ENCODE results near the gene TSPEAR.
A peak's percentile ranks its signal among the peaks of the same experiment; 100 is the strongest.

TSPEAR gene

DNA sequence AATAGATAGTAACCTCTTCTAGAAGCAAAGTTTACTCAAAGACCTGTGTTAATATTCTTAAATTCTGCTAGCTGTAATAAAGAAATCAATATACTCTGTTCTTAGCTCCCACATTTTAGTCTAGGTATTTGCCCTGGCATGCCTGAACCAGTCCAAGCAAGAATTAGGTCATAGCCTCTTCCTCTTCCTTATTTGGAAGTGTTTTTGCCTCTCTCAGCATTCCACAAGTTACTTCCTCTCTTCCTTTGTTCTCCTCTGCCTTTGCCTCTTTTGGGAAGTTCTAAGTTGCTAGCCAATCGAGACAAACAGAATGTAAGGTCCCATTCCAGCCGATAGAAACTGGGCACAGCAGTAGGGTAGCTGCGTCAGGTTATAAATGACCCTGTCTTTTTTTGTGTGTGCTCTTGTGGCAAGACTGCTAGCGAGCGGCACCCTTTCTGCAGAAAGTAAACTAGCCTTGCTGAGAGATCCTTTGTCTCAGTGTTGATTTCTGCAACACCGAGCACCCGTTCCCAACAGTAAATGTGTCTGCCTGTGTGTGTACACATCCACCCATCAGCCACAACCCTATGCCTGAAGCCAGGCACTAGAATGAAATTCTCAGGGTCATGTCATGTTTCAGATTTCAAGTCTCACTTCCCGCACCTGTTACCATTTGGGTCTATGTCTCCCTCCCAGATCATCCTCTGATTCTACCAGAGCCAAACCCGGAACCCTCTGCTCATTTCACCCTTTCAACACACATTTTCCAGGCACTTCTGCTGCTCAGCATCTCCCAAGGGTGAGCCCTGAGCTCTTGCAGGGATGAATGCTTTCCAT, 218.6 kb downstream of the TSPEAR start:
- TF ChIP-seq, protein P1, sequence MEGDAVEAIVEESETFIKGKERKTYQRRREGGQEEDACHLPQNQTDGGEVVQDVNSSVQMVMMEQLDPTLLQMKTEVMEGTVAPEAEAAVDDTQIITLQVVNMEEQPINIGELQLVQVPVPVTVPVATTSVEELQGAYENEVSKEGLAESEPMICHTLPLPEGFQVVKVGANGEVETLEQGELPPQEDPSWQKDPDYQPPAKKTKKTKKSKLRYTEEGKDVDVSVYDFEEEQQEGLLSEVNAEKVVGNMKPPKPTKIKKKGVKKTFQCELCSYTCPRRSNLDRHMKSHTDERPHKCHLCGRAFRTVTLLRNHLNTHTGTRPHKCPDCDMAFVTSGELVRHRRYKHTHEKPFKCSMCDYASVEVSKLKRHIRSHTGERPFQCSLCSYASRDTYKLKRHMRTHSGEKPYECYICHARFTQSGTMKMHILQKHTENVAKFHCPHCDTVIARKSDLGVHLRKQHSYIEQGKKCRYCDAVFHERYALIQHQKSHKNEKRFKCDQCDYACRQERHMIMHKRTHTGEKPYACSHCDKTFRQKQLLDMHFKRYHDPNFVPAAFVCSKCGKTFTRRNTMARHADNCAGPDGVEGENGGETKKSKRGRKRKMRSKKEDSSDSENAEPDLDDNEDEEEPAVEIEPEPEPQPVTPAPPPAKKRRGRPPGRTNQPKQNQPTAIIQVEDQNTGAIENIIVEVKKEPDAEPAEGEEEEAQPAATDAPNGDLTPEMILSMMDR (IDR thresholded peaks at IDR 0.05; ENCODE audit: control insufficient read depth, extremely low read depth, insufficient read depth), result no peak
- no peak for DNase-seq (ENCODE audit: low read depth)
- H3K4me3 ChIP-seq (ENCODE audit: low read depth, low read length), result no peak overlapping the region

DNA sequence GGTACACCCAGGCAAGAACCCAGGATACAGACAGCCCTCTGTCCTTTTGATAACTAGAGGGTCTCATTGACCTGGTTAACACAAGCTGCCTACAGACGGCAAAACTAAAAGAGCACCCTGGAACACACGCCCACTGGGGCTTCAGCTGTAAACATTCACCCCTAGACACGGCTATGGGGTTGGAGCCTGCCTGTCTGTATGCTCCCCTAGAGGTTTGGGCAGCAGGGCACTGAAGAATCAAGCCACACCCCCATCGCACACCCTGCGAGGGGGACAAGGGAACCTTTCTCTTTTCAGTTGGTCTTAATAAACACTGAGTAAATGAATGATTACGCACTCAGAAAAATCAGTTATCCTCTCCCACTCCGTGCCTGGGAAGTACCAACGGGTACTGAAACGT, 220.6 kb downstream of the TSPEAR start:
- H3K4me3 ChIP-seq (ENCODE audit: low read depth, low read length), result no peak overlapping the region
- TF ChIP-seq, protein P1 (IDR thresholded peaks at IDR 0.05; ENCODE audit: control insufficient read depth, extremely low read depth, insufficient read depth), result no peak
- no peak for DNase-seq (ENCODE audit: low read depth)

DNA sequence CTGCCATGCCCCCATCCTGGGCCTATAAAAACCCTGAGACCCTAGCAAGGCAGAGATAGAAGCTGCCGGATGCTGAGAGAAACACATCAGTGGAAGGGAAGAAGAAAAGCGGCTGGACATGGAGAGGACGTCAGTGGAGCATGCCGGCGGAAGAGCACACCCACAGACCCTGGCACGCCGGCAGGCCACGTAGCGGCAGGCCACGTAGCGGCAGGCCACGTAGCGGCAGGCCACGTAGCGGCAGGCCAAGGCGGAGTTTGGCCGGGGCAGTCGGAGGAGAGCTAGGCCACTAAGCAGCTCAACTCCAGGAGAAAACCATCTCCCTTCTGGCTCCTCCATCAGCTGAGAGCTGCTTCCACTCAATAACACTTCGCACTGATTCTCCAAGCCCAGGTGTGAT, 221.0 kb downstream of the TSPEAR start:
- no peak for DNase-seq (ENCODE audit: low read depth)
- TF ChIP-seq, protein P1 (IDR thresholded peaks at IDR 0.05; ENCODE audit: control insufficient read depth, extremely low read depth, insufficient read depth), result no peak

DNA sequence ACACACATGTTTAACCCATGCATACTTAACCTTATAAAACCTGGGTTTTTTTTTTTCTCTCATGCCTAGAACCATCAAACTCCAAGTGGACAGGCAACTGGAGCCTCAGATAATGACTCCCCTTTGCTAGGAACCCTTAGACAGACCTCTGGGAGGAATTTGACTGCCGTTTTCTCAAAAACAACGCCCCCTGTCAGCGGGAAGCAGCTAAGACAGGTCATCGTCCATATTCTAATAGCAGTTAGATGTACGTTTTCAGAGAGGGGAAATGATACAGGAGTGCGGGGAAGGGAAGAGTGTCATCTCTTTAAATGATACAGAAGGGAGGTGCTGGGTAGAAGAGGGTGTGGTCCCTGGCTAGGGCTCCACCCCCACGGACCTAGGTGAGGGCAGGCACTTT, 221.4 kb downstream of the TSPEAR start:
- TF ChIP-seq, protein P1 (IDR thresholded peaks at IDR 0.05; ENCODE audit: control insufficient read depth, extremely low read depth, insufficient read depth), result no peak
- no peak for DNase-seq (ENCODE audit: low read depth)
- no peak overlapping the region for H3K4me3 ChIP-seq (ENCODE audit: low read depth, low read length)

More for the DNA sequence above, 221.0 kb downstream of the TSPEAR start:
- H3K4me3 ChIP-seq (ENCODE audit: low read depth, low read length), result no peak overlapping the region

DNA sequence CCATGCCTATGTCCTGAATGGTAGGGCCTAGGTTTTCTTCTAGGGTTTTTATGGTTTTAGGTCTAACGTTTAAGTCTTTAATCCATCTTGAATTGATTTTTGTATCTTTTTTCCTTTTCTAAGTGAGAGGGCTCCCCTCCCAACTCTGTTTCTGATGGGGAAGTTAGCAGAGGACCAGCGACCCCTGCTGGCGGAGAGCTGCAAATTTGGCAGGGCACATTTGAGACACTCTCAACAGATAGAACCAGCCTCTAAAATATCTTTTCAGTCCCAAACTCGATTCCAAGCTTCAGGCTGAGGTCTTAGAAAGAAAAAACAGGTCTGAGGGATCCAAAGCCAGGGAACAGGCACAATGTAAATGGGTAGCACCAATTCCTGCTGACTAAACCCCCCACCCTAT, 223.5 kb downstream of the TSPEAR start:
- no peak for DNase-seq (ENCODE audit: low read depth)
- TF ChIP-seq, protein P1 (IDR thresholded peaks at IDR 0.05; ENCODE audit: control insufficient read depth, extremely low read depth, insufficient read depth), result peak; percentile 43
- H3K4me3 ChIP-seq (ENCODE audit: low read depth, low read length), result no peak overlapping the region

DNA sequence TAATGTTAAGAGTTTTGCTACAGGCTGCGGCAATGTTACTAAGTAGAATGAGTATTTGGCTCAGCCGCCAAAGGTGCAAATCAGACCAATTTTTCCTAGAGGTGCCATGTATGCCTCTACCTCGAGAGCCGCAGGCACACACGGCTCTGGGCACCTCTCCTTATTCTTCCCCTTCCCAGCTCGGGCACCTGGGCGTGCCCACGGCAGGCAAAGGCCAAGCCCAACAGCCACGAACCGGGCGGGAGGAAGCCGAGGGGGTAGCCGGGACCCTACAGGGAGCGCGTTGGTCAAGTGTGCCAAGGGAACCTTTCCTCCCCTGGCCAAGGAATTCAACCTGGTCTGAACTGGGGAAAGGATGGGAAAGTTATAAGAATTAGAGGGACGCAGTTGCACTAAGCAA, 225.1 kb downstream of the TSPEAR start:
- no peak overlapping the region for H3K4me3 ChIP-seq (ENCODE audit: low read depth, low read length)
- TF ChIP-seq, protein P1 (IDR thresholded peaks at IDR 0.05; ENCODE audit: control insufficient read depth, extremely low read depth, insufficient read depth), result no peak
- no peak for DNase-seq (ENCODE audit: low read depth)

DNA sequence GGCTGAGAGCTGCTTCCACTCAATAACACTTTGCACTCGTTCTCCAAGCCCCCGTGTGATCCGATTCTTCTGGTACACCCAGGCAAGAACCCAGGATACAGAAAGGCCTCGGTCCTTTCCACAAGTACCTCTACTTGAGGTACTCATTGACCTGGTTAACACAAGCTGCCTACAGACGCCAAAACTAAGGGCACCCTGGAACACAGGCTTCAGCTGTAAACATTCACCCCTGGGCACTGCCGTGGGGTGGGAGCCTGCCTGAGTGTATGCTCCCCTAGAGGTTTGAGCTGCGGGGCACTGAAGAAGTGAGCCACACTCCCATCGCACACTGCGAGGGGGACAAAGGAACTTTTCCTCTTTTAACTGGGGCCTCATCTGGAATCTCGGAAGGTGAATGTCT, 225.6 kb downstream of the TSPEAR start:
- DNase-seq (ENCODE audit: low read depth), result no peak
- H3K4me3 ChIP-seq (ENCODE audit: low read depth, low read length), result no peak overlapping the region
- TF ChIP-seq, protein P1 (IDR thresholded peaks at IDR 0.05; ENCODE audit: control insufficient read depth, extremely low read depth, insufficient read depth), result no peak

All from LNCaP clone FGC (cell line).